Stomach (tissue), 9 donors: ENCODE data around the gene PCED1B. TPM values are rescaled to one million over a fixed set of nuclear protein-coding genes. Genes with fewer than 3 reads are reported as not detected.

Experiments
- DNase-seq, 2 donors: peaks; one replicate each; pipeline versions ENCODE4 v3.0.0 to v3.0.0-alpha.2; 2013 to 2019
- H3K27ac ChIP-seq, 5 donors: fragments of 200-600 bp in 4 of 5; sonication (generic) in 4 of 5; one replicate each; pipeline ENCODE4 v1.5.1; 2013 to 2019; ENCODE audit warnings: mild to moderate bottlenecking in 1 of 5, moderate library complexity in 1 of 5
- H3K27me3 ChIP-seq, 3 donors: fragments of 200-600 bp; sonication (generic); one replicate each; pipeline ENCODE4 v1.5.1; 2017 to 2019; ENCODE audit warnings: mixed run types in 1 of 3
- H3K36me3 ChIP-seq, 4 donors: fragments of 200-600 bp; sonication (generic); 1 replicate in 3 of 4; 2 replicates in 1 of 4; pipeline ENCODE4 v1.5.1; 2016 to 2019
- H3K4me1 ChIP-seq, 4 donors: fragments of 200-600 bp; sonication (generic); one replicate each; pipeline ENCODE4 v1.5.1; 2016 to 2019
- H3K4me3 ChIP-seq, 4 donors: fragments of 200-600 bp; sonication (generic) in 3 of 4; one replicate each; pipeline ENCODE4 v1.5.1; 2016 to 2019; ENCODE audit warnings: mild to moderate bottlenecking in 1 of 4
- H3K9me3 ChIP-seq, 4 donors: fragments of 200-600 bp; sonication (generic); one replicate each; pipeline ENCODE4 v1.5.1; 2016 to 2019
- EP300 ChIP-seq: sonication (generic); formaldehyde crosslinking; IDR thresholded peaks from one replicate; pipeline ENCODE4 v1.6.1; 2017; ENCODE audit warnings: antibody characterized with exemption
- POLR2A ChIP-seq, 4 donors: fragments of 450-650 bp; IDR thresholded peaks; one replicate each; pipeline ENCODE4 v1.6.1; 2016; ENCODE audit warnings: antibody characterized with exemption in 4 of 4, control low read depth in 2 of 4, mild to moderate bottlenecking in 1 of 4, moderate library complexity in 1 of 4
- POLR2AphosphoS5 ChIP-seq, 3 donors: sonication (generic); formaldehyde crosslinking; IDR thresholded peaks; one replicate each; pipeline ENCODE4 v1.6.1; 2016; ENCODE audit warnings: antibody characterized with exemption in 3 of 3
- WGBS, 5 donors: extraction: QIAGEN DNeasy Blood & Tissue Kit in 3 of 5; methylation state at CpG; one replicate each; pipeline versions ENCODE4 v1.1.5 to v1.1.7; 2013 to 2018; 5-methylcytosine and 5-hydroxymethylcytosine counted together
- intact Hi-C: fragments of 100-400 bp; cut with DNase I; formaldehyde crosslinking; loops from one replicate; pipeline ENCODE4 v1.15.1; 2023; ENCODE audit warnings: low total_unique reads
- polyA plus RNA-seq, 3 donors: library from polyadenylated mRNA; stranded (reverse); fragments of 200-250 nt; gene quantifications; one replicate each; pipeline ENCODE4 v1.2.3, GENCODE V29; 2013
- total RNA-seq, 5 donors: library from RNA; depleted of rRNA; stranded (reverse); fragments of >200 nt; gene quantifications; one replicate each; pipeline versions ENCODE4 v1.1.0 to v1.2.3, GENCODE V29; 2014 to 2016
- TF ChIP-seq, protein P1 (sequence below), 7 experiments: fragments of 450-650 bp in 4 of 7; fragments of 200-600 bp in 3 of 7; sonication (generic) in 3 of 7; IDR thresholded peaks; one replicate each; pipeline ENCODE4 v1.5.1; 2016 to 2019; ENCODE audit warnings: antibody characterized with exemption in 7 of 7, control low read depth in 2 of 7, mild to moderate bottlenecking in 1 of 7
- donor health status: healthy with polysubstance abuse.
- donor health status: Bipolar disorder and iron deficiency.
- donor health status: healthy.

Gene PCED1B
- total and polyA plus RNA-seq, 8 donors: 0.73 to 7.6 (median 2.4) TPM; not detected in 1

- TF ChIP-seq, protein P1, sequence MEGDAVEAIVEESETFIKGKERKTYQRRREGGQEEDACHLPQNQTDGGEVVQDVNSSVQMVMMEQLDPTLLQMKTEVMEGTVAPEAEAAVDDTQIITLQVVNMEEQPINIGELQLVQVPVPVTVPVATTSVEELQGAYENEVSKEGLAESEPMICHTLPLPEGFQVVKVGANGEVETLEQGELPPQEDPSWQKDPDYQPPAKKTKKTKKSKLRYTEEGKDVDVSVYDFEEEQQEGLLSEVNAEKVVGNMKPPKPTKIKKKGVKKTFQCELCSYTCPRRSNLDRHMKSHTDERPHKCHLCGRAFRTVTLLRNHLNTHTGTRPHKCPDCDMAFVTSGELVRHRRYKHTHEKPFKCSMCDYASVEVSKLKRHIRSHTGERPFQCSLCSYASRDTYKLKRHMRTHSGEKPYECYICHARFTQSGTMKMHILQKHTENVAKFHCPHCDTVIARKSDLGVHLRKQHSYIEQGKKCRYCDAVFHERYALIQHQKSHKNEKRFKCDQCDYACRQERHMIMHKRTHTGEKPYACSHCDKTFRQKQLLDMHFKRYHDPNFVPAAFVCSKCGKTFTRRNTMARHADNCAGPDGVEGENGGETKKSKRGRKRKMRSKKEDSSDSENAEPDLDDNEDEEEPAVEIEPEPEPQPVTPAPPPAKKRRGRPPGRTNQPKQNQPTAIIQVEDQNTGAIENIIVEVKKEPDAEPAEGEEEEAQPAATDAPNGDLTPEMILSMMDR (IDR thresholded peaks at IDR 0.05): no peak
- H3K9me3 ChIP-seq: no peaks in the 10 kb centered on the region
- H3K4me3 ChIP-seq: no peak overlapping the region
- no peaks in the 10 kb centered on the region for H3K27me3 ChIP-seq
- intact Hi-C loops: no loop called here
- DNase-seq: no peak
- no peak overlapping the region for H3K27ac ChIP-seq
- H3K36me3 ChIP-seq: no peaks in the 10 kb centered on the region
- 86 to 88% (median 87%) methylated on average over 17 of the region's 17 CpGs for WGBS, 5 donors
- peaks cover 0 to 20% (median 16%) of the 10 kb centered on the region in 4 donors for H3K4me1 ChIP-seq
Measured at GRCh38 chr12:47224563-47225133, 145.2 kb downstream of the PCED1B start.

GRCh38 chr12:47225356-47225755 is 145.9 kb downstream of the PCED1B start:
- DNase-seq: no peak
- Histone ChIP-seq H3K27me3 (no peaks in the 10 kb centered on the region), H3K27ac (no peak overlapping the region), H3K36me3 (no peaks in the 10 kb centered on the region), H3K9me3 (no peaks in the 10 kb centered on the region), H3K4me3 (no peak overlapping the region), H3K4me1 (peaks cover 0 to 20% (median 16%) of the 10 kb centered on the region in 4 donors)
- intact Hi-C loops: no loop called here
- 86 to 94% (median 91%) methylated on average over 2 of the region's 2 CpGs for WGBS, 5 donors
- no peak for TF ChIP-seq EP300
- TF ChIP-seq, protein P1 (IDR thresholded peaks at IDR 0.05): no peak
- no peak for TF ChIP-seq POLR2AphosphoS5 (IDR thresholded peaks at IDR 0.05)
- no peak for TF ChIP-seq POLR2A (IDR thresholded peaks at IDR 0.05)

GRCh38 chr12:47226199-47226598 is 146.8 kb downstream of the PCED1B start:
- no peak for TF ChIP-seq EP300
- no peak for TF ChIP-seq POLR2AphosphoS5 (IDR thresholded peaks at IDR 0.05)
- no peak for TF ChIP-seq POLR2A (IDR thresholded peaks at IDR 0.05)
- TF ChIP-seq, protein P1 (IDR thresholded peaks at IDR 0.05): no peak
- Histone ChIP-seq H3K27me3 (no peaks in the 10 kb centered on the region), H3K27ac (no peak overlapping the region), H3K4me1 (peaks cover 0 to 20% (median 16%) of the 10 kb centered on the region in 4 donors), H3K36me3 (no peaks in the 10 kb centered on the region), H3K4me3 (no peak overlapping the region), H3K9me3 (no peaks in the 10 kb centered on the region)
- WGBS, 5 donors: 91 to 94% (median 93%) methylated on average over 10 of the region's 10 CpGs
- DNase-seq: no peak
- intact Hi-C loops: no loop called here

- TF ChIP-seq POLR2A (IDR thresholded peaks at IDR 0.05) (no peak), EP300 (no peak), POLR2AphosphoS5 (IDR thresholded peaks at IDR 0.05) (no peak)
- TF ChIP-seq, protein P1 (IDR thresholded peaks at IDR 0.05): no peak
- Histone ChIP-seq H3K9me3 (no peaks in the 10 kb centered on the region), H3K4me3 (no peak overlapping the region), H3K4me1 (peaks cover 0 to 8% (median 4%) of the 10 kb centered on the region in 4 donors), H3K27ac (no peak overlapping the region), H3K36me3 (no peaks in the 10 kb centered on the region), H3K27me3 (no peaks in the 10 kb centered on the region)
- WGBS, 5 donors: 83 to 86% (median 84%) methylated on average over 4 of the region's 4 CpGs
- intact Hi-C loops: no loop called here
- DNase-seq: no peak
Measured at GRCh38 chr12:47228802-47229201, 149.4 kb downstream of the PCED1B start.
